GM19452 (cell line): ENCODE measurements around the gene LCP1.

Experiments
- ATAC-seq: cut with Tn5 transposase; IDR thresholded peaks from one replicate; pipeline ENCODE4 v1.9.1; 2021; ENCODE audit not compliant: unreplicated experiment

The LCP1 gene

DNA sequence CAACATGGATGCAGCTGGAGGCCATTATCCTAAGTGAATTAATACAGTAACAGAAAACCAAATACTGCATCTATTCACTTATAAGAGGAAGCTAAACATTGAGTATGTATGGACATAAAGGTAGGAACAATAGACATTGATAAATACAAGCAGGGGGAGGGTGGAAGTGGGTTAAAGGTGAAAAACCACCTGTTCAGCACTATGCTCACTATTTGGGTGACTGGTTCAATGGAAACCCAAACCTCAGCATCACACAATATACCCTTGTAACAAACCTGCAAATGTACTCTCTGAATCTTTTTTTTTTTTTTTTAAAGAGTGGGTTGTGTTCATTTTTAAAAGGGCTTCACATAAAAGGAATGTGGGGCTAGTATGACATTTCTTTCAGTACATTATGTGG is 50.3 kb downstream of the LCP1 start:
- no peak for ATAC-seq

DNA sequence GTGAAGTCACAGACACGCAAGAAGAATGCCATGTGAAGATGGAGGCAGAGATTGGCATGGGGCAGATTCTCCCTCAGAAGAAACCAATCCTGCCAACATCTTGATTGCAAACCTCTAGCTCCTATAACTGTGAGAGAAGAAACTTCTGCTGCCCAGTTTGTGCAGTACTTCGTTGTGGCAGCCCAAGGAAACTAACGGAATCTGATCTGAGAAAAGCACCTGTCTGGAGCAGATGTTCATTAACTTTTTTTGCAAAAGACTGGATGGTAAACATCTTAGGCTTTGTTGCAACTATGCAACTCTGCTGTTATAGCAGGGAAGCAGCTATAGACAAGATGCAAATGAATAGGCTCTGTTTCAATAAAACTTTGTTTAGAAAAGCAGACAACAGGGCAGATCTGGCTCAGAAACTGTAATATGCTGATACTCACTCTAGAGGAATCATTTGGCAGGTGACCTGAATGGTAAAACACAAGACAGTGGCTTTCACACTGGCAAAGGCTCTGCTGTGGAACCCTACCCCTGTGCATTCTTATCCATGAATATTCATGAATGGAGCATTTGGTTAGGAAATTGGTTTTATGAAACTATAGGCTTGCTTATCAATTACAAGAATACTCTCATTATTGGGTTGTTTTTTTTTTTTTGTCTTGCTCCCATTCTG is 51.9 kb downstream of the LCP1 start:
- no peak for ATAC-seq

DNA sequence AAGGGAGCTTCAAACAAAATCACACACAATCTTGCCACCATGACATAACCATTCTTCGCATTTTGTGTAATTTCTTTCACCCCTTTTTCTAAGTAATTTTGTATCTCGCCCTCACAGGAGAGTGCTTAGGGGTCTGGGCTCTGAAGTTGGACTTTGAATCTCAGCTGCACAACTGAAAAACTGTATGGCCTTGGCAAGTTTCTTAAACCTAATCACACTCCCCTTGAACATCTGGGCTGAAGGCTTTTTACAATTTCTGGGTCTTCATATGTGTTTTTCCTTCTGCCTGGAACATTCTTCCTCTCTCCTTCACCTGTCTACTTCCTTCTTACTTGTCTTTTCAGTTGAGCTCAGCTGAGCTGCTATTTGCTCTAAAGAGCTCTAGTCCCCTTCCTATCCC is 52.9 kb downstream of the LCP1 start:
- no peak for ATAC-seq

DNA sequence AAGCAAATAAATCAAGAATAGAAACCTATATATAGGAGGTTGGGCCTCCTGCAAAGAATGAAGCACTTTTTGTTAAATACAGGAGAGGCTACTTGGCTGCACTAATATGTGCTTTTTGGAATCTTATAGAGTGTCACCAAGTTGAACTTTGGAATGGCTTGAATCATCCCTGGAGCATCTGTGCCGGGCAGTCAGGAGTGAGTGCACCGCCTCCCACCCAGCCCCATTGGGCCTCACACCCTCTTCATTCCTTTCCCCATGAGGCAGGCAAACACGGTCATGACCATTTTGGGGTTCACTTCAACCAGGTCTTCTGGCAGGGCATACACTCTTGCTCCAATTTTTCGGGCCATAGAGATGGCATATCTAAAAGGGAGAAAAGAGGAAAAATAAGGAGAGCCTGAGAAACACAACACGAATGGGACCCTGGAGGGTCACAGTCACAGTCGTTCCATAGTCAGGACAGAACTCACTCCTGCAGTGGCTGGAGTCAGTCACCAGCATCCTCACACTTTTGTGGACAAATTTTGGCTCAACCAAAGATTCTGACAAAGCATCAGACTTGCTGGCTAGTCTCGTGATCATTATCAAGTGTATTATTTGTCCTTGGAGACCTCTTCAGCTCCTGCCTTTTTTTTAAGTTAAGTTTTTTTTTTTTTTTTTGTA is 54.5 kb downstream of the LCP1 start:
- ATAC-seq: no peak

DNA sequence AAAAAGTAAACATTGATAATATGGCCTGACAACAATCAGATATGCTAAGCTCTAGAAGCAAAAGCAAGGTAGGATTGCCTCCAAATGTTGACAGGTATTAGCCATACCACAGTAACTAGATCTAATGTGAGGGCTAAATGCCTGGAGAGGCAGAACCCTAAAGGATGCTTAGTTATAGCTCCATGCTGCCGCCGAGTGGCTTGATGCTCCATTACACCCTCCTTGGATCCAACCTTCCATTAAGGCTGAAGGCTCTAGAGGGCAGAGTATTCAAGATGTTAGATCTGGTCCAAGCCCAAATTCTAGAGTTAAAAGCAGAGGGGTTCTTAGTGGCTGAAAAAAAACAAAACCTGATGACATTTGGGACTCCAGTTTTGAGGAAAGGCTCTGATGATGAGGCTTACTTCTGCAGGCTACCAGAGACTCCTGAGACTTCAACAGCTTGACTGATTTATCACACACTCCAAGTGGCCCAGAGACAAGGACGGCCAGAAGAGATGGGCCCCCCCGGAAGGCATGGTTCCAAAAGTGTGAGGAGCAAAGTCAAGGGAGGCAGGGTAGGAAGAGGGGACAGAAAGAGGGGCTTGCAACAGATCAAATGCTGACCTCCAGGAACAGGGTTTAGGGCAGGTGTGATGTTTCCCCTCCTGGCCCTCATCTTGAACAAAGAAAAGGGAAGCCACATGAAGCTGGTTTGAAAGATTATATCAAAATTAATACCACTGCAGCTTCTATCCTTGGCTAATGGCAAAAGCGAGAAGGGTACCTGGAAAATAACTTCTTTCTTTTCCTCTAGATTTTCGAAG is 55.2 kb downstream of the LCP1 start:
- peak; percentile 75 for ATAC-seq

DNA sequence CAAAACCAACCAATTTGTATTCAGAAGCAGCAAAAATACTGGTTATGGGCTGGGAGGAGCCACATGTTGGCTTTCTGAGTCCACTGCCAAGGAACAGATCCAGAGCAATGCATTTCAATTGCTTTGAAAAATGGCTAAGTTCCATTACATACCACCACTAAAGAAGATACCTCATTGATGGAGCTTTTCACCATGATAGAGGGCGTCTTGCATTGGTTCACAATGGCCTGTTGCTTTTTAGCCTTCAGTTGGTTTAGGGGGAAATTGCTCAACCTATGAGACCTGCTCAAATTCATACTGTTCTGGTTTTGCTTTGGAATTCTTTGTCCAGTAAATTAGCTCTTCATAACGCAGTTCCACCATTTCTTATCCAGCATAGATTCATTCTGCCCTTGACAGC is 55.9 kb downstream of the LCP1 start:
- no peak for ATAC-seq

DNA sequence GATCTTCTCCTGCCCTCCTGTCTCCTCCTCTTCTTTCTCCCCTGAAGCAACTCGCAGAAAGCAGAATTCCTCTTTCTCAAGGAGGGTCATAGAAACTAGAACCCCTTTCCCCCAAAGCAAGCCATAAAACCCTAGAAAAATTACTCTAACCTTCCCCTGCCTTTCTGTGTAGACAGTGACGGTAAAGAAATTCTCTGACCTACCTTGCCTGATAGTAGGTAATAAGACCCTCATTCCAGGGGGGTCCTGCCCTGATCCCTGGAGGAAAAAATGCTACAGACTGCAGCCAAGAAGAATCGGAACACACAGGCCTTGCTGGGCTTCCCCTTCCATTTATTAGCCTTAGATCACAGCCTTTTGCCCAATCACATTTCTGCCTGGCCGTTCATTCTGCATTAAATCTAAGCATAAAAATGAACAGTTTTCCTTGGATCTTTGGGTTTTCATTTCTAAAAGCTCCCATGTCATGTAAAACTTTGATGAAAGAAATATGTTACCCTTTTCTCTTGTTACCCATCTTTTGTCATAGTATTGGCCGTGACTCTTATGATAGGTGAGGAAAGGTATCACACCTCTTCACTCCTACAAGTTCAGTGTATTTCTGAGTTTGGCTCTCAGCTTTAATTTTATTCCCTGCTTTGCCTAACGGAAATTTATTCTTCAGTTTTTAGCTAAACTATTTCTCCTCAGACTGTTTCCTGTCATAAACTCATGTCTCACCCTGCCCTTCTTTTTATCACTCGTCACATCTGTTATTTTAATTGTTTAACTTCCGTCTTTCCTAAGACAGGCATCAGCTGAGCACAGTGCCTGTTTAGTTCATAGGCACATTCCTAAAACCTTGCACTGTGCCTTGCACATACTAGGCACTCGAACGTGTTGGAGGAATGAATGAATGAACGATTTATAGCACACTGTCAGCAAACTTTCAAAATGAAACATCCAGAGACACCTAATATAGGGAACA is 56.7 kb downstream of the LCP1 start:
- ATAC-seq: no peak

DNA sequence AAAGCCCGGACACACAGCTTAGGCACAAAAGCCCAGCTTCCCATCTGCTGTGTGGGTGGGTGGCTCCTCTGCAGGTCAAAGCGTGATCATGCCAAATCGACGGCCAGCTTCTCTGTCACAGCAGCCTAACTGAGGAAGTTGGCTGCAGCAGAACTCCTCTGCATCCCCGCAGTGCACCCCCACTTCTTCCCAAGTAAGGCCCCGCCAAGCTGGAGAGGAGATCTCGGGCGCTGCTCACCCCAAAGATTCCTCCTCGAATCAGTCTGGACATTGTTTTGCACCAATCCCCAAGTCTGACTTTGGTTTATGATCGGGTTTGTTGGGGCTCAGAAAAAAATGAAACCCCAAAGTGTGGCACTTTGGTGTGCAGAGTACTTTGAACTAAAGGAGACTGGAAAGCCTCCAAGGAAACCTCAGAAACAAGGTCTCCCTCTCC is 57.4 kb downstream of the LCP1 start:
- no peak for ATAC-seq

DNA sequence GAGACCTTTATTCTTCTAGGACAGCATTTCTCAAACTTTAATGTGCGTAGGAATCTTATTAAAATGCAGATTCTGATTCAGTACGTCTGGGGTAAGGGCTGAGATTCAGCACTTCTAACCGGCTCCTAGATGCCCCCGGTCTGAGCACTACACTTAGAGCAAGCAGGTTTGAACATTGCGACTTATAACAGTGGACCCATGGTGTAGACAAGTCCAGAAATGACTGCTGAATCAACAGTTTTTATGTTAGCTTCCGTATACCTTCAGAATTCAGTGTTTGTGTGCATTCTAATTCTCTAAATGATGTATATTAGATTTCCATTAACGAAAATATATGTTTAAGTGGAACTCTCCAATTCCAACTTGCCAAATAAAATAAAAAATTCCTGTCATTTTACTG is 59.7 kb downstream of the LCP1 start:
- ATAC-seq: no peak

DNA sequence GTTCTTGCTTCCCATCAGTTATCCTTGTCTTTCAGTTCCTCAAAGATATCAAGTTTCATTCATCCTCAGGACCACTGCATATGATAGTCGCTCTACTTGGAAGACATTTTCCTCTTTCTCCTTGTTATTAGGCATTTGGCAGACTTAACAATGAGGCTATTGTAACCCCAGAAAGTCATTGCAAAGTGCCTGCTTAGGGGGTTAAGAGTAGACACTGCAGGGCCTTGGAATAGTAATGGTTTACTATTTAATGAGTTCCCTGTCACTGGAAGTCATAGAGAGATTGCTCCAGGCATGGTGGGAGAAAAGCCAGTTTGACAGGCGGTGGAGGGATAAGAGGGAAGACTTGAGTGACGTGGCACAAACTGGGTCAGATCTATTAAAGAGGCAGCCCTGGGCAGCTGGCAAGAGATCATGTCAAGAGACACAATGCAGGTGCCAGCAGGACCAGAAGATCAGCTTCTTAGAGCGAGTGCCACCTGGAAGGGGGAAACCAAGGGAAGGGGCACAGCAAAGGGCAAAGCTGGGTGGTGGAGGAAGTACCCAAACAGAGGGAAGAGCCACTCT is 60.3 kb downstream of the LCP1 start:
- no peak for ATAC-seq

DNA sequence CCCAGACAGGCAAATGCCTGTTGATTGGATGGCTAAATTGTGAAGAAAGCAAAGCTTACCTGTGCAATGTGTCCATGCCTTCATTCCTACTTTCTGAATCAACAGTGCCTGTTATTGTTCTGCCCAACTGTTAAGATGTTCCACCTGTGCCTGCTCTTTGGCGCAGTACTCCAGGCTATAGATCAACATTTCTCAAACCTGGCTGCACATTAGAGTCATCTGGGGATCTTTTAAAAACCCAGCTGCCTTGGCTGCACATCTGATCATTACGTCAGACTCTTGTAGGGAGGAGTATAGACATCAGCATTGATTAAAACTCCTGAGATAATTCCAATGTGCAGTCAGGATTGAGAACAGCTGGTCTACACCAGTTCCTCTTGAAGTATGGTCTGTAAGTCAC is 60.9 kb downstream of the LCP1 start:
- ATAC-seq: no peak

DNA sequence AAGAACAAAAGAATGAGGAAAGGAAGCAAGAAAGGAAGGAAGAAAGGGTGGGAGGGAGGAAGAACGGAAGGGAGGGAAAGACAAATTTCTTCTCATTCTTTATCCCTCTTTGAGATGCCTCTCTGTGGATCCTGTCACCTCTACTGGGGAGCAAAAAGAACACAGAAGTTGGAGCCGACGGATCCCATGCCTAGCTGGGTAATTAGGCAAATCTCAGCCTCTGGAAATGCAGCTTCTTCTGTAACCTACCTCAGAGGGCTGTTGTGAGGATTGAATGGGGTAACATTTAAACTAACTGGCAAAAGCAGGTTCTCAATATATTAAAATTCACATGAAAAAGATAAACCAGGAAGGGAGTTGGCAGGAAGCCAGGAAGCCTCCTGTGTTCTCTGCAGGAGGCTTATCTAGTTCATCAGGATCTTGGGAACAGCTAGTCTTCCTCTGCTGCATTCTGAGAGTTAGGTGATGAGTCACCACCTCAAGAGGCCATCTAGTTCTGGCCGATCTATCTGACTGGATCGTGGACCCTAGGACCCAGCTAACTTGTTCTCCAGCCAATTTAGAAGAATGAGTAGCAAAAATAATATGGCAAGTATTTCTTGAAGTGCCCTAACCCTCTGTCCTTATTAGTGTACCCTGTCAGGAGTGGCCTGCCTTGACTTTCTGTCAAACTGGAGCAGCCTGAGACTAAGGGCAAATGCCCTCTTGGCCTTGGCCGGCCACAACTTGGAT is 61.9 kb downstream of the LCP1 start:
- ATAC-seq: no peak

DNA sequence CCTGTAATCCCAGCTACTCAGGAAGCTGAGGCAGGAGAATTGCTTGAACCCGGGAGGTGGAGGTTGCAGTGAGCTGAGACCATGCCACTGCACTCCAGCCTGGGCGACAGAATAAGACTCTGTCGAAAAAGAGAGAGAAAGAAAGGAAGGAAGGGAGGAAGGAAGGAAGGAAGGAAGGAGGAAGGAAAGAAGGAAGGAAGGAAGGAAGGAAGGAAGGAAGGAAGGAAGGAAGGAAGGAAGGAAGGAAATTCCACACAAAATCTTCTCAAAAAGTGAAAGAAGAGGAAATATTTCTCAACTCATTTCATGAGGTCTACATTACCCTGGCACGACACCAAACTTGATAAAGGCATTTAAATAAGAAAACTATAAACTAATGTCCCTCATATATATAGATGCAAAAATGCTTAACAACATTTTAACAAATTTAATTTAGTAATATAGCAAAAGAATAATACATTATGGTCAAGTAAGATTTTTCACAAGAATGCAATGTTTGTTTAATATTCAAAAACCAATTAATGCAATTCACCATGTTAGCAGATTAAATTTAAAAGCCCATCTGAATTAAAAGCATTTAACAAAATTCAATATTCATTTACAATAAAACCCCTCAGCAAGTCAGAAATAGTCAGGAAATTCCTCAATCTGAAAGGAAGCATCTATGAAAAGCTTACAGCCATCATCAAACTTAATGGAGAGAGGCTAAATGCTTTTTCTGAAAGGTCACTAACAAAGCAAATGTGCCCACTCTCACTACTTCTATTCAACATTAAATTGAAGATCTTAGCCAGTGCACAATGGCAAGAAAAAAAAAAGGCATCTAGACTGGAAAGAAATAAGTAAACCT is 65.1 kb downstream of the LCP1 start:
- ATAC-seq: no peak

DNA sequence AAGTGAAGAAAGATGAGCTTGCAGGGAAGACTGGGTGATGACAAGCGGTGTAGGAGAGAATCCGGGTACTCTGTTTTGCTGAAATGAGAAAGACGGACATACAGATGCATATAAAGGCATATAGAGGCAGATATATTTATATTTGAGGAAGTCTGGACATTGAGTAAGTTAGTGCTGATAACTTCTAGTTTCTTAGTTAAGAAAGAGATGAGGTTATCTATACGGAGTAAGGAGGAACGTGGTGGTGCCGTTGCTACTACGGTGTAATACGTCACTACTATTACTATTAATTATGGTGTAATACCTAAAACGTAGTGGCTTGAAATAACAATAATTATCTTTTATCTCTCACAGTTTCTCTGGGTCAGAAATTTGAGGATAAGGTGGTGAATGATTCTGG is 67.4 kb downstream of the LCP1 start:
- no peak for ATAC-seq

DNA sequence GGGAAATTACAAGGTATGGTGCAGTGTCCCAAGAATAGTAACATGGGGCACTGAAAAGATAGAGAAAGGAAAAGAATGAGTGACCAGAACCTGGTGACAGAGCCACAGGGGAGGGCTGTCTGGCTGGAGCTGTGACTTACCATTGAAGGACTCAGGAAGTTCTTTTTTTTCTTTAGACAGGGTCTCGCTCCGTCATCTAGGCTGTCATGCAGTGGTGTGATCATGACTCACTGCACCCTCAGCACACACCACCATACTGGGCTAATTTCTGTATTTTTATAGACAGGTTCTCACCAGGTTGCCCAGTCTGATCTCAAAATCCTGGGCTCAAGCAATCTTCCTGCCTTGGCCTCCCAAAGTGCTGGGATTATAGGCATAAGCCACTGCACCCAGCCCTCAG is 68.4 kb downstream of the LCP1 start:
- ATAC-seq: no peak

DNA sequence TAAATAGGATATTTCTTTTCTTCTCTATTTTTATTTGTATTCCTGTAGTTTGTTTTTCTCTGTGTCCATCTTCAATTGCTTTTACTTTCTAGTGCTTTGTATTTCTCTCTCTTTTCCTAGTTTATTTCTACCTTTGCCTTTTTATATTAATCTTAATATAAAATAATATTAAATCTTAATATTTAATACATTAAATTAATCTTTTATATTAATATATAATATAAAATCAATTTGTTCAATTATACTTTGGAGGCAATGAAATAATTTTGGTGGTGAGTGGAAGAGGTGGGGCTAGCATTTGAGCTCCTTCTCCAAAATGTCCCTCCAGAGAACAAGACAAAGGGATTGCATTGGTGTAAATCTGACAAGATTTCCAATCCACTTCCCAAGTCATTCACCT is 70.8 kb downstream of the LCP1 start:
- no peak for ATAC-seq

DNA sequence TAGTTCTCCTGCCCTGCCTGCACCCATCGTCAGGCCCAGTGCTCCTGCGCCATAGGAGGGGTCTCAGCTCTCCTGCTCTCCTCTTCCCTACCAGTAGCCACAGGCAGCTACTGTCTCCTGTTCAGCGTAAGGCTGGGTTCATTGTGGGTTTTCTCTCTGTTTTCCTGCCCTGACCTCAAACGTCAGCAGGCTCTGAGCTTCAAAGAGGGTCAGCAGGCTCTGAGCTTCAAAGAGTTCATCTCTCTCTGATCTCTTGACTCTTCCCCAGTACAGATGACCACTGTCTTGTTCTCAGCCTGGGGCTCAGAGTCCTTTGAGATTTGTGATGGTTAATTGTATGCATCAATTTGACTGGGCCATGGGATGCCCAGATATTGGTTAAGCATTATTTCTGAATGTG is 72.5 kb downstream of the LCP1 start:
- ATAC-seq: no peak

DNA sequence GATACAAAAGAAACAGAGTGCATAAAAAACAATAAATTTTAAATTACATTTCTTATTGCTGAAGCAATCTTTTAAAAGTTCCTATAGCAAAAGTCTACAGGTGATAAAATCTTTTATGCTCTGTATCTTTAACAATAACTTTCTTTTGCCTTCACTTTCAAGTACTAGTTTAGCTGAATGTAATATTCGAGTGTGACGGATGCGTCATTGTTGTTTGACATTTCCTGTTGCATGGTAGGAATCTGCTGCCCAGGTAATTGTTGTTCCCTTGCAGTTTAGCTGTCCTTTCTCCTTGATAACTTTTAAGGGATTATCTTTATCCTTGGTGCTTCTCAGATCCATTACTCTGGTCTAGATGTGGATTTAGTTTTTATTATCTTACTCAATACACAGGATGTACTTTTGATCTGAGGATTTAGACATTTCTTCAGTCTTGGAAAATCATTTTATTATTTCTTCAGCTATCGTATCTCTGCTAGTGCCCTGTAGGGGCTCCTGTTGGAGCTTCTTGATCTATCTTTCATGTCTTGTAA is 75.1 kb downstream of the LCP1 start:
- ATAC-seq: no peak

DNA sequence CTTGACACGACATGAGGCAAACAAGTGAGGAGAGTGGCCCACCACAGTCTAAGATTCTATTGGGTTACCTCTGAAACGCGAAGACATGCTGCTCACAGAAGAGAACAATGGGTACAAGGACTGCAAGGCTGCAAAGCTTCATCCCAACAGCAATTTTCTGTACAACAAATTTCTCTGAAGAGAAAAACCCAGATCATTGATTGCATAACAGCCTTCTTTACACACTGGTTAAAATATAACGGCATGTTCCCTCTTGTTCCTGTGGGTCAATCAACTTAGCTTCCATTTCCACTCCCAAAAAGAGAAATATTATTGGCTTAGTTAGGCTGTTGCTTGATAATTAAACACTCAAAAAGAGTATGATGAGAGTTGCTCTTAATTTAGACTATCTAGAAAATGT is 77.1 kb downstream of the LCP1 start, which contains the start of gene CPB2:
TSS of gene CPB2 (minus strand) at position 166 of the 400 bp plus-strand sequence. CDS start at position 142, 24 bp downstream.
- no peak for ATAC-seq
